PC-3 (cell line): Measurements from ENCODE around the gene SLC44A5.

Experiments
- CTCF ChIP-seq: fragments of 300-600 bp; sonication (generic); conservative IDR thresholded peaks from 2 replicates; pipeline ENCODE4 v1.5.1; 2017; ENCODE audit warnings: antibody characterized with exemption, low read depth, mild to moderate bottlenecking, low read length
- EZH2phosphoT487 ChIP-seq: fragments of 300-600 bp; sonication (generic); IDR thresholded peaks from 2 replicates; pipeline ENCODE4 v1.6.1; 2018; ENCODE audit warnings: mild to moderate bottlenecking, antibody characterized with exemption, low read length, borderline replicate concordance

- TF ChIP-seq CTCF (no peak), EZH2phosphoT487 (no peak)
Measured at GRCh38 chr1:75579046-75579445, 31.9 kb downstream of the SLC44A5 start.
